ENCODE measurements around the gene UTF1.

DNA sequence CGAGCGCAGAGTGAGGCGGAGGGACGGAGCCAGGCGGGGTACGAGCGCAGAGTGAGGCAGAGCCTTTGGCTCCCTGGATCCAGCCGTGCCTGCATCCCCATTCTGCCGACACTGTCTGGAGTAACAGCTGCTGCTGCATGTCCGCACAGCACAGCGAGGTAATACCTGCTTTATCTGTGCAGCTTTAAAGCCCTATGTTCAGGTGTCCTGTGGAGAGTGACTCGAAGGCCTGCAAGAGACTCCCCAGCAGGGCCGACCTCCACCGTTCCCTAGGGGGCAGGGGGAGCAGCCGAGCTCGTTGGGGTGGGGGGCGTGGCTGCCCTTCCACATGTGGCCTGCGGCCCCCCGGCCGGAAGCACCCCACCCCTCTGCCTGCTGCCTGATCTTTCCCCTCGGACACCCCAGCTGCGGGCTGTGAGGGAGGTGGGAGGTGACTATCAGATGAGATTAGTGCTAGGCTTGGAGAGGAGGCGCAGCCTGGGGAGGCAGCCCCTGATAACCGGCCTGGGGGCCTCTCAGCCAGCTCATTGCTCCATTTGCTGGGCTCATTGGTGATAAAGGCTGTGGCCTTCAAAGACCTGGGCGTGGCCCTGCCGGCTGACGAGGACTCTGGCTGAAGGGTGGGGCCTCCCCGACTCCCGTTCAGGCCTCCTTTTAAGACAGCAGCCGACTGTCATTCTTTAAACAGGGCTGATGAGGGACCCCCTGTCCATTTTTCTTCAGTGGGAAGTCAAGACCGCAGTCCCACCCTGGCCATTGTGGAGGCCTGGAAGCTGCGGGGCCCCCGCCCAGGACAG, 15.6 kb downstream of the UTF1 start:
- TF ChIP-seq, protein P1, sequence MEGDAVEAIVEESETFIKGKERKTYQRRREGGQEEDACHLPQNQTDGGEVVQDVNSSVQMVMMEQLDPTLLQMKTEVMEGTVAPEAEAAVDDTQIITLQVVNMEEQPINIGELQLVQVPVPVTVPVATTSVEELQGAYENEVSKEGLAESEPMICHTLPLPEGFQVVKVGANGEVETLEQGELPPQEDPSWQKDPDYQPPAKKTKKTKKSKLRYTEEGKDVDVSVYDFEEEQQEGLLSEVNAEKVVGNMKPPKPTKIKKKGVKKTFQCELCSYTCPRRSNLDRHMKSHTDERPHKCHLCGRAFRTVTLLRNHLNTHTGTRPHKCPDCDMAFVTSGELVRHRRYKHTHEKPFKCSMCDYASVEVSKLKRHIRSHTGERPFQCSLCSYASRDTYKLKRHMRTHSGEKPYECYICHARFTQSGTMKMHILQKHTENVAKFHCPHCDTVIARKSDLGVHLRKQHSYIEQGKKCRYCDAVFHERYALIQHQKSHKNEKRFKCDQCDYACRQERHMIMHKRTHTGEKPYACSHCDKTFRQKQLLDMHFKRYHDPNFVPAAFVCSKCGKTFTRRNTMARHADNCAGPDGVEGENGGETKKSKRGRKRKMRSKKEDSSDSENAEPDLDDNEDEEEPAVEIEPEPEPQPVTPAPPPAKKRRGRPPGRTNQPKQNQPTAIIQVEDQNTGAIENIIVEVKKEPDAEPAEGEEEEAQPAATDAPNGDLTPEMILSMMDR (IDR thresholded peaks at IDR 0.05), result no peak
- TF ChIP-seq EZH2 (IDR thresholded peaks at IDR 0.05; ENCODE audit: borderline replicate concordance, insufficient read depth, low read depth, low read length, poor library complexity, severe bottlenecking), result no peak
